AG08396 (cell line): ENCODE measurements around the gene FGF23.

Source experiments
- DNase-seq: peaks from one replicate; pipeline ENCODE4 v3.0.0; 2012; ENCODE audit warnings: low spot score, mixed read lengths

The FGF23 gene

GRCh38 chr12:4383304-4383865, 3.9 kb upstream of the FGF23 start:
- no peak for DNase-seq

GRCh38 chr12:4380332-4380731, 820 bp upstream of the FGF23 start:
- no peak for DNase-seq

GRCh38 chr12:4378772-4379171, 740 bp downstream of the FGF23 start:
- no peak for DNase-seq

- DNase-seq = no peak
Observed at GRCh38 chr12:4375449-4375848, 4.1 kb downstream of the FGF23 start.

DNA sequence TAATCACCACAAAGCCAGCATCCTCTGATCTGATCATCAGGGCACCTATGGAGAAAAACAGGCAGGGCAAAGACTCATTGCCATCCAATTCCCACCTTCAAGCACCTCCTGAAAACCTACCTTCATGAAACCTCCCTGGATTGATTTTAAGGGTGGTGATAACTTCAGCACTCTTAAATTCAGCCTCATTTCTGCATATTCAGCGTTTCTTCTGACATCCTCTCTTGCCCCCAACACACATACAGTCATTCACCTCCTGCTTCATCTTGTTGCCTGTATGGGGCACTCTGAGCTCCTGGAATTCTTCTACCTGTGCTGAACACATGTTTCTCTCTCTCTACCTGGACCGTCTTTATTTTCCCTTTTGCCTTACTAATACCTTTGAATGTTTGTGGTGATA, 6.9 kb downstream of the FGF23 start:
- no peak for DNase-seq

GRCh38 chr12:4370265-4370664, 9.2 kb downstream of the FGF23 start:
- DNase-seq = no peak

GRCh38 chr12:4369548-4369947, 10.0 kb downstream of the FGF23 start:
- DNase-seq = no peak

- DNase-seq = no peak
Observed at GRCh38 chr12:4366090-4366489, 13.4 kb downstream of the FGF23 start.

DNA sequence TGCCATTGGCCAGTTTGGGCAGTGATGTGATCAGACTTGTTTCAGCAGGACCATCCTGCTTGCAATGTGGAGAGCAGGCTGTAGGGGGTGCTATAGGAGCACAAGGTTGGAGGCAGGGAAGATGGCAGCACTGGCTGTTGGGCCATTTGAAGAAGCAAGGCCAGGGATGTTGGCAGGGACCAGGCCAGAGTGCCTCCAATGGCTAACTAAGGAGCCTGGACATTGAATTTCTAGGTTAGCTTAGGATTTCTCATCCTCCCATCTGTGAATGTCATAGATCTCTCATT, 23.5 kb downstream of the FGF23 start:
- no peak for DNase-seq

GRCh38 chr12:4355156-4356040, 24.1 kb downstream of the FGF23 start:
- DNase-seq = no peak

DNA sequence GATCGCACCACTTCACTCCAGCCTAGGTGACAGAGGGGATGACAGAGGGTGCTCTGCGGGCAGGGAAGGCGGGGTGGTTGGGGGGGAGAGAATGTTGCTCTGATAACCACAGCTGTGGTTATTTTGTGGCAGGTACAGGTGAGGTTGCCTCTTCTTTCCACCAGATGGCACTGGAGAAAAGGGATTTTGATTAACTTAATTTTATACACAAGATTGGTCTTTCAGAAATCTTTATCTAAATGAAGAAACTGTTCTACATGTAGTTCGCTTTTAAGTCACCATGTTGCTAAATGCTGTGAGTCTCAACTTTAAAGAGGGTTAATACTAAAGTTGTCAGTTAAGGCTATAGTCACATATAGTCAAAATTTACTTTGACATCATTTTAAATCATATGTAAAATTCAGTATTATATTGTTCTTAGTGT, 25.7 kb downstream of the FGF23 start:
- no peak for DNase-seq

DNA sequence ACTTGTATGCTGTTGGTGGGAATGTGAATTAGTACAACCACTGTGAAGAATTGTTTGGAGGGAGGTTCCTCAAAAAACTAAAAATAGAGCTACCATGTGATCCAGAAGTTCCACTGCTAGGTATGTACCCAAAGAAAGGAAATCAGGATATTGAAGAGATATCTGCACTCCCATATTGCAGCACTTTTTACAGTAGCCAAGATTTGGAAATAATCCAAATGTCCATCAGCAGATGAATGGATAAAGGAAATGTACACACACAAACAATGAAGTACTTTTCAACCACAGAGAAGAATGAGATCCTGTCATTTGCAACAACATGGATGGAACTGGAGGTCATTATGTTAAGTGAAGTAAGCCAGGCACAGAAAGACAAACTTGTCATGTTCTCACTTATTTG, 32.6 kb downstream of the FGF23 start:
- DNase-seq = no peak

- DNase-seq = no peak
Observed at GRCh38 chr12:4331842-4332241, 47.7 kb downstream of the FGF23 start.

- no peak for DNase-seq
Observed at GRCh38 chr12:4331221-4331620, 48.3 kb downstream of the FGF23 start.

DNA sequence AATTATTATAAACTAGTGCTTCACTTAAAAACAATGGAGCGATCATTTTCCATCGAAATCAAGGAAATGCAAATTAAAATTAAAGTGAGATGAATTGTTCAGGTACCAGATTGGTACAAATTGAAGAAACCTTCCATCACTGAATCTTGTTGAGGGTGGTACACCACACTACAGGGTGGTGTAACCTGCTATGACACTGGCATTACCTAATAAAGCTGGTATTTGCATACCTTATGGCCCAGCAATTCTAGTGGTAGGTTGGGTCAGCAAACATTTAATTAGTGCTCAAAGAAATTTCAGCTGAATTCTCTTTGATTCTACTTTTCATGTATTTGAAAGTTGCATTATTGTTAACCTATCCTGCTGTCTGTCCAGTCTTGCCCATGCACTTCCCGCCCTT, 49.3 kb downstream of the FGF23 start:
- DNase-seq = no peak

- DNase-seq = no peak
Observed at GRCh38 chr12:4327293-4327692, 52.2 kb downstream of the FGF23 start.

DNA sequence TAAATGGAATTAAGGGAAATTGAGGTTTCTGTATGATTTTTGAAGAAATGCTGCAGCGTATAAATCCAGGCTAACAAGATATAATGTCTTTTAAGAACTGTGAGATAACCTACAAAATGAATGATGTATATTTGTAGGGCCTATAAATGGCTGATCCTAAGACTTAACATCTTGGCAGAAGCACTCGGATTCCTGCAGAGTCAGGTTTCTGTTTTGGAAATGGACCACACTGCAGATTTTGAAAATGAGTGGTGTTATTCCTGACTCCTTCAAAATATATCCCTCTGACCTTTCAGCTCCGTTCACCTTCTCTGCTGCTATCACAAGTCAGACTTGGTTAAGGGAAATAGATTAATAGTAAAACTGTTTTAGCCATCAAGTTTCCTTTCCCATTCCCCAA, 53.5 kb downstream of the FGF23 start:
- DNase-seq = no peak

DNA sequence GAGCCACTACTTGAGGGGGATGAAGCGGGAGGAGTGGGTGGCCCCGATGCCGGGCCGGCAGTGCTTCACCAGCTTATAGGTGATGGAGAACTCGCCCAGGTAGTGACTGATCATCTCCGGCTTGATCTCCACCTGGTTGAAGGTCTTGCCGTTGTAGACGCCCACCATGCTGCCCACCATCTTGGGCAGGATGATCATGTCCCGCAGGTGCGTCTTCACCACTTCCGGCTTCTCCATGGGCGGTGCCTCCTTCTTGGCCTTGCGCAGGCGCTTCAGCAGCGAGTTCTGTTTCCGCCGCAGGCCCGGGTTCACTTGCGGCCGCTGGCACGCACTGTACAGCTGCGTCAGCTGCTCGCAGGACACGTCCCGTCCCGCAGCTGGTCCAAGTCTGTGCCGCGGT, 55.1 kb downstream of the FGF23 start:
- no peak for DNase-seq

DNA sequence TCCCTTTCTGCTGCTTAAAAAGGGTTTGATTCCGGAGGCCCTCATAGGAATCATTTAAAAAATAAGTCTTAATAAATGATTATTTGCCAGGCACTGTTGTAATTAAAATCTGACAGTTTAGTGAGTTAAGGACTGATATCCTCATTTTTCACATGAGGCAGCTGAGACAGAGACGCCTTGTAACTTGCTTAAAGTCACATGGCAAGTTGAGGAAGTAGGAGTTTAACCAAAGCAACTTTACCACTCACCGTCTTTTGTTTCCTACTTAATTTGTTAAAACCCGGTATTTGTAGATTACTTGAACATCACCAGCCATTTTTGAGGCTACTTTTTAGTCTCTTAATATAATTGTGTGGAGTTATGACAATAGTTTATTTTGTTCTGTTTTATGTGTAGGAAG, 56.1 kb downstream of the FGF23 start:
- no peak for DNase-seq

GRCh38 chr12:4322726-4323125, 56.8 kb downstream of the FGF23 start:
- DNase-seq = no peak

DNA sequence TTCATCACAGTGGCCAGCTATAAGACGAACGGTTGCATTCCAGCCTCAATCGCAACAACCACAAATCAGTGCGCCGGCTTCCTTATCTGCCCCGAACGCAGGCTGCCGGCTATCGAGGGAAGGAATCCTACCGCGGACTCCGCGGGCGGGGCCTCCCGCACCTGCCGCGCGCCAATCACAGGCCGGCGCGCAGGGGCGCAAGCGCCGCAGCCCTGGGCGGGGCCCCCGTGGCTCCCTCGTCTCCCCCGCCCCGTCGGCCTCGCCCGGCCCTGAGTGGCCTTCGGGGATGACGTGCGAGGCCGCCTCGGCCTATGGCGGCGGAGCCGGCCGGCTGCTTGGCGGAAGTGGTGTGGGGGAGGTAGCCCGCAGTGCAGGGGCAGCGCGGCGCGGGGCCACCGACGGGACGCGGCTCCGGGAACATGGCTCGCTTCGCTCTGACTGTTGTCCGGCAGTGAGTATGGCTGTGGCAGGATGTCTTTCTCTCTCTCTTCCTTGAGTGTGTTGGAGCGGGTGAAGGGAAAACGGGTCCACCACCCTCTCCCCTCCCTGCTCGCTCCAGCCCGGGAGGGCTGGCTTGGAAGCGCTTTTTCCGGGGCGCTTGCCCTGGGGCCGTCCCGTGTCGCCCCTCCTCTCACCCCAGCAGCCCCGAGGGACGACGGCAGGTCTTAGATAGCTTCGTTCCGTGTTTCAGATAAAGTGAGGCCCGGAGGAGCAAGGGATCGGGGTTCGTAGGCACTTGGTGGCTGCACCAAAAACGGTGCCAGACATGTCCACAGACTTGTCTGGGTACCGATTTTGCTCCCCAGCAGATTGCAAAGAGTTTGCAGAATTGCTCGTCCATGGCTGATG, 58.4 kb downstream of the FGF23 start, which contains the start of gene TIGAR:
Gene TIGAR (plus strand): TSS at position 361 of the 849 bp plus-strand sequence. CDS start 59 bp downstream, at position 420.
- peak; percentile 99 for DNase-seq

DNA sequence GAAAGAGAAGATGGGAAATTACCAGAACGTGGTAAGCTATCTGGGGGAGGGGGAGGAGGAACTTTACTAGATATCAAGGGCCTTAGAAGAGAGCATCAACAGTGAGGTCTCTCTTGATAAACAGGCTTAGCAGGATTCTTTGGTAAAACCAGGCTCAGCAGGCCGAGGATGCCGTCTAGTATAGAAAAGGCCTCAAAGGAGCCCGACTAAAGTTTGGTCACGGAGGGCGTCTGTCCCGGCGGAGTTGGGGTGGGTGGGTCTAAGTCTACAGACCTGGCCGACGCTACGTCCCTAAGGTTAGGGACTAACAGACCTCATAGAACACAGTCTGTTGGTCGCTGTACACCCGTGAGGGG, 59.0 kb downstream of the FGF23 start:
- no peak for DNase-seq
